Left ventricle myocardium inferior (tissue), 1 donor: ENCODE data around the gene SKIL. TPM values are rescaled to one million over a fixed set of nuclear protein-coding genes. Genes with fewer than 3 reads are reported as not detected.
A peak's percentile ranks its signal among the peaks of the same experiment; 100 is the strongest.

Experiments
- DNase-seq: peaks from one replicate; pipeline ENCODE4 v3.0.0-alpha.2; 2020
- H3K27ac ChIP-seq: fragments of 200-600 bp; replicated peaks from 2 replicates; pipeline ENCODE4 v1.8.0; 2021
- H3K27me3 ChIP-seq: fragments of 200-600 bp; 2 replicates; pipeline ENCODE4 v1.8.0; 2021; ENCODE audit warnings: low read depth
- H3K36me3 ChIP-seq: fragments of 200-600 bp; 2 replicates; pipeline ENCODE4 v1.8.0; 2021
- H3K4me1 ChIP-seq: fragments of 200-600 bp; 2 replicates; pipeline ENCODE4 v1.8.0; 2021
- H3K4me3 ChIP-seq: fragments of 200-600 bp; 2 replicates; pipeline ENCODE4 v1.8.0; 2021; ENCODE audit warnings: mild to moderate bottlenecking, moderate library complexity
- H3K9me3 ChIP-seq: fragments of 200-600 bp; replicated peaks from 2 replicates; pipeline ENCODE4 v1.8.0; 2021
- CTCF ChIP-seq: fragments of 200-600 bp; IDR thresholded peaks from 2 replicates; pipeline ENCODE4 v1.8.0; 2021; ENCODE audit warnings: antibody characterized with exemption, mild to moderate bottlenecking, borderline replicate concordance
- intact Hi-C: fragments of 100-400 bp; cut with micrococcal nuclease; formaldehyde crosslinking; loops from one replicate; pipeline ENCODE4 v1.11.0; 2022
- total RNA-seq: library from RNA; stranded (reverse); fragmentation: NEBNext Ultra II Directional; extraction: Animal tissue kit (Norgen Biotek cat#: 25700); gene quantifications from one replicate; pipeline ENCODE4 v1.2.1, GENCODE V29; 2021
- donor health status: DM: no; HTN: yes; CAD: no; lungs with severe emphysema.

SKIL gene
- total RNA-seq, 1 donor from 2014 or later, result 21.5 TPM

- Histone ChIP-seq H3K4me3 (peak overlapping the region; percentile 91), H3K4me1 (peaks cover 85% of the 10 kb centered on the region), H3K27ac (no peak overlapping the region), H3K36me3 (peaks cover 41% of the 10 kb centered on the region), H3K9me3 (no peaks in the 10 kb centered on the region), H3K27me3 (no peaks in the 10 kb centered on the region)
- no peak for DNase-seq
- intact Hi-C loops, result loop anchor here (10.0 kb wide), 1 partner anchor 46 kb away; no protein-coding TSS in a partner anchor
- TF ChIP-seq CTCF, result no peak
Observed at GRCh38 chr3:170360466-170360865, 3.0 kb downstream of the SKIL start.

GRCh38 chr3:170360916-170361315 is 3.4 kb downstream of the SKIL start:
- no peaks in the 10 kb centered on the region for H3K27me3 ChIP-seq
- peaks cover 41% of the 10 kb centered on the region for H3K36me3 ChIP-seq
- DNase-seq, result no peak
- no peak for TF ChIP-seq CTCF
- peak overlapping the region; percentile 91 for H3K4me3 ChIP-seq
- no peaks in the 10 kb centered on the region for H3K9me3 ChIP-seq
- intact Hi-C loops, result loop anchor here (10.0 kb wide), 1 partner anchor 46 kb away; no protein-coding TSS in a partner anchor
- H3K27ac ChIP-seq, result no peak overlapping the region
- H3K4me1 ChIP-seq, result peaks cover 85% of the 10 kb centered on the region

GRCh38 chr3:170361711-170362110 is 4.2 kb downstream of the SKIL start:
- Histone ChIP-seq H3K4me3 (peak overlapping the region; percentile 91), H3K4me1 (peaks cover 82% of the 10 kb centered on the region), H3K36me3 (peaks cover 41% of the 10 kb centered on the region)

GRCh38 chr3:170363471-170363994 is 6.0 kb downstream of the SKIL start:
- no peak for DNase-seq
- H3K4me1 ChIP-seq, result peaks cover 84% of the 10 kb centered on the region
- no peak overlapping the region for H3K27ac ChIP-seq

More at GRCh38 chr3:170361711-170362110, 4.2 kb downstream of the SKIL start:
- H3K27me3 ChIP-seq, result no peaks in the 10 kb centered on the region
- DNase-seq, result no peak
- no peak overlapping the region for H3K27ac ChIP-seq
- no peaks in the 10 kb centered on the region for H3K9me3 ChIP-seq
- no peak for TF ChIP-seq CTCF
- intact Hi-C loops, result loop anchor here (10.0 kb wide), 1 partner anchor 47 kb away; no protein-coding TSS in a partner anchor

GRCh38 chr3:170364965-170365364 is 7.5 kb downstream of the SKIL start:
- no peak overlapping the region for H3K4me3 ChIP-seq
- H3K9me3 ChIP-seq, result no peaks in the 10 kb centered on the region
- no peak for DNase-seq
- H3K27ac ChIP-seq, result no peak overlapping the region
- H3K36me3 ChIP-seq, result peaks cover 42% of the 10 kb centered on the region
- TF ChIP-seq CTCF, result no peak
- intact Hi-C loops, result loop anchor here (10.0 kb wide), 1 partner anchor 50 kb away; no protein-coding TSS in a partner anchor
- no peaks in the 10 kb centered on the region for H3K27me3 ChIP-seq
- peaks cover 76% of the 10 kb centered on the region for H3K4me1 ChIP-seq

More at GRCh38 chr3:170363471-170363994, 6.0 kb downstream of the SKIL start:
- H3K9me3 ChIP-seq, result no peaks in the 10 kb centered on the region
- no peak for TF ChIP-seq CTCF
- H3K27me3 ChIP-seq, result no peaks in the 10 kb centered on the region
- no peak overlapping the region for H3K4me3 ChIP-seq
- H3K36me3 ChIP-seq, result peaks cover 44% of the 10 kb centered on the region
- intact Hi-C loops, result loop anchor here (10.0 kb wide), 1 partner anchor 49 kb away; no protein-coding TSS in a partner anchor
